CD4-positive, alpha-beta T cell treated with Interleukin-21 for 1 hour (primary cell): Measurements from ENCODE around the gene OGDHL.

Source experiments
- DNase-seq: peaks from one replicate; pipeline ENCODE4 v3.0.0-alpha.2; 2020

OGDHL gene

GRCh38 chr10:49688920-49689319, 73.2 kb downstream of the OGDHL start:
- no peak for DNase-seq

DNA sequence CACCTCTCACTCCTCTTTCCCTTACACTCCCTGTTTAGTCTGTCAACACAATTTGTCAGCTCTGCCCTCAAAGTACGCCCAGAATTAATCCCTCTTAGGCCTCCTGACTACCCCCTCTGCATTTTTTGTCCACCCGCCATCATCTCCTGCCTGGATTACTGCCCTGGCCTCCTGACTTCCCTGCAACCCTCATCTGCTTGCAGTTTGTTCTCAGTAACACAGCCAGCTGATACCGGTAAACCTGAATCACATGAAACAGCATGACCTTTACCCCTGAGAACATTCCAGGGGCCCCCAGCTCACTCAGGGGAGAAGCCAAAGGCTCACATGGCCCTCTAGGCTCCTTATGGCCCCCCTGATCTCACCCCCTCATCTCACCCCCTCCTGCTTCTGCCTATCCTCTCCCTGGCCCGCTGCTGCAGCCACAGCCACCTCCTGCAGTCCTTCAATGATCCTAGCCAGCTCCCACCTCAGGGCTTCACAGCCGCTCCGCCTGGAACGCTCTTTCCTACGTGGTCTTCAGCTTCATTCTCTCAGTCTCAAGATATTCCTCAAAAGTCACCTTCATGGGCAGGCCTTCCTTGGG, 73.8 kb downstream of the OGDHL start:
- no peak for DNase-seq

GRCh38 chr10:49686651-49687050, 75.5 kb downstream of the OGDHL start:
- no peak for DNase-seq
